Measurements from ENCODE around the gene SIGLEC8. TPM values are rescaled to one million over a fixed set of nuclear protein-coding genes. Genes with fewer than 3 reads are reported as not detected.
"Not testable (repeated sequence)": the region's sequence is repeated elsewhere in the genome, so short reads cannot be mapped to it uniquely, and the experiment has no call there.

Gene SIGLEC8
- total and polyA plus RNA-seq, 12 donors = 0.33 to 34.0 (median 5.5) TPM

DNA sequence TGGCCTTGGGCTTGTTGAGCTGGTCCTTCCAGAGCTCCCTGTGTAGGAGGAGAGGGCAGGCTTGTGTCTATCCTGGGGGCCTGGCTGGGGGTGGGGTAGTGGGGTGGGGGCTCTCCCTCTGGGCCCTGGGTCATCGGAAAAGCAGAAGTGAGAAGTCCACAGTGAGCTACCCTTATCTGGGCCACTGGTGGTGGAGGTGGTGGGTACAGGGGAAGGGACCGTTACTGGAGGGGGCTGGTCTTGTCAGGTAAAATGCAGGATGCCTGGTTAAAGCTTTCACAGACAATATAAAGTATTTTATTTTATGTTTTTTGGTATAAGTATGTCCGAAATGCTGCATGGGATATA is 40.5 kb downstream of the SIGLEC8 start:
- Histone ChIP-seq H3K9me3 (replicated peaks in 1 of 3) (no peaks in the 10 kb centered on the region), H3K27me3 (no peaks in the 10 kb centered on the region), H3K27ac (peak overlapping the region in 4 of 5 donors; percentile 7 to 87 (median 34)), H3K4me1 (replicated peaks in 1 of 2) (no peaks in the 10 kb centered on the region), H3K36me3 (replicated peaks in 1 of 2) (no peaks in the 10 kb centered on the region), H3K4me3 (no peak overlapping the region)
- TF ChIP-seq POLR2A (IDR thresholded peaks at IDR 0.05) = no peak
- TF ChIP-seq, protein P1, sequence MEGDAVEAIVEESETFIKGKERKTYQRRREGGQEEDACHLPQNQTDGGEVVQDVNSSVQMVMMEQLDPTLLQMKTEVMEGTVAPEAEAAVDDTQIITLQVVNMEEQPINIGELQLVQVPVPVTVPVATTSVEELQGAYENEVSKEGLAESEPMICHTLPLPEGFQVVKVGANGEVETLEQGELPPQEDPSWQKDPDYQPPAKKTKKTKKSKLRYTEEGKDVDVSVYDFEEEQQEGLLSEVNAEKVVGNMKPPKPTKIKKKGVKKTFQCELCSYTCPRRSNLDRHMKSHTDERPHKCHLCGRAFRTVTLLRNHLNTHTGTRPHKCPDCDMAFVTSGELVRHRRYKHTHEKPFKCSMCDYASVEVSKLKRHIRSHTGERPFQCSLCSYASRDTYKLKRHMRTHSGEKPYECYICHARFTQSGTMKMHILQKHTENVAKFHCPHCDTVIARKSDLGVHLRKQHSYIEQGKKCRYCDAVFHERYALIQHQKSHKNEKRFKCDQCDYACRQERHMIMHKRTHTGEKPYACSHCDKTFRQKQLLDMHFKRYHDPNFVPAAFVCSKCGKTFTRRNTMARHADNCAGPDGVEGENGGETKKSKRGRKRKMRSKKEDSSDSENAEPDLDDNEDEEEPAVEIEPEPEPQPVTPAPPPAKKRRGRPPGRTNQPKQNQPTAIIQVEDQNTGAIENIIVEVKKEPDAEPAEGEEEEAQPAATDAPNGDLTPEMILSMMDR (IDR thresholded peaks at IDR 0.05) = no peak
- WGBS, 4 donors = 60 to 73% (median 68%) methylated on average over 3 of the region's 3 CpGs
- DNase-seq = no peak
- intact Hi-C loops (cut with DNase I) = no loop called here

DNA sequence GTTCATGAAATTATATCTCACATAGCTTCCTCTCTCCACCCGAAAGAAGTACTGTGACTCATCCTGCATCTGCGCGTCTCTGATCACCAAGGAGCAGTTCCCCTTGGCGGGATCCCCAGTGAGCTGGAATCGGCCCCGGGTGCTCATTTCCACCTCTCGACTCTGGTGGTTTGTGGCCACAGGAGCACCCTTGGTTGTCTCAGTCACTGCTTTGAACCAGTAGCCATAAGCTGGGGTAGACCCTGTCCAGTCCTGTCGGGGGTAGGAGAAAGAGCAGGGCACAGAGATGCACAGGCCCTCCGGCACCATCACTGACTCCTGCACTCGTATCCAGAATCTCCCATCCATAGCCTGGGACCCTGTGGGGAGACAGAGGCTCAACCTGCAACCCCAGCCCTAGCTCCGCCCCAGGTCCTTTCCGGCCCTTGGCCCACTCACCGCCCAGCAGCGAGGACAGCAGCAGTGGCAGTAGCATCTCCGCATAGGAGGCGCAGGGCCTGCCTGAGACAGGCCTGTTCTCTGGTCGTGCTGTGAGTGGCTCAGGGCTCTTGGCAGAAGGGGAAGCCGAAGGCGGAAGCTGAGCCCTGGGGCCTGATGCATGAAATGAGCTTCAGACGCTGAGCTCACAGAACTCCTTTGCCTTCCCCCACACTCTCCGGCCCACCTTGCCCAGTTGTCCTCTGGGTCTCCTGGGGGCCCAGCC is 41.0 kb downstream of the SIGLEC8 start, which contains the start of gene SIGLEC10:
SIGLEC10 (minus strand) TSS at position 536 of the 703 bp plus-strand sequence; CDS start at position 475, 61 bp downstream.
- 51 to 74% (median 61%) methylated on average over 12 to 21 of the region's 21 CpGs for WGBS, 4 donors
- Histone ChIP-seq H3K27ac (peak within 1 kb of the TSS in 4 of 5 donors; percentile 7 to 87 (median 34)), H3K36me3 (replicated peaks in 1 of 2) (no peaks in the 10 kb centered on the region), H3K4me3 (peak within 1 kb of the TSS in 1 of 4 donors; percentile 15), H3K4me1 (replicated peaks in 1 of 2) (no peaks in the 10 kb centered on the region), H3K9me3 (replicated peaks in 1 of 3) (no peaks in the 10 kb centered on the region), H3K27me3 (no peaks in the 10 kb centered on the region)
- DNase-seq = peak in 5 of 7 donors; percentile 20 to 62 (median 52)
- TF ChIP-seq POLR2A (IDR thresholded peaks at IDR 0.05) = no peak
- TF ChIP-seq, protein P1 (IDR thresholded peaks at IDR 0.05) = no peak
- intact Hi-C loops (cut with DNase I) = no loop called here

DNA sequence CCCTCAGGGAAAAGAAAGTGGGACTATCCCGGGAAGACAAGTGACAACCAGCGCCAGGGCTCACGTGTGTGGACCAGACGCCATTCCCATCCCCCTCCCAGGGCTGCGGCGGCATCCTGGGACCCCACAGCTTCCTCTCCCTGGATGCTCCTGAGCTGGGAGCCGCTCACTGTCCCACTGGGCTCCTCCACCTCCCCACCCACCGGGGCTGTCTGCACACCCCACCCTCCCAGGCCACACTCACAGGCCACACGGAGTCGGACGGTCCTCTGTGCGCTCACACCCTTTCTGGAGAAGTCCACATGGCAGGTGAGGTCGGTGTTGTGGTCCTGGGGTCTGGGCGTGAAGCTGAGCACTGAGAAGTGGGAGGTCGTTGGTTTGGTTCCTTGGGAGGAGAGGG is 41.8 kb downstream of the SIGLEC8 start:
- H3K4me3 ChIP-seq = peak overlapping the region in 1 of 4 donors; percentile 15
- H3K9me3 ChIP-seq (replicated peaks in 1 of 3); H3K4me1 ChIP-seq (replicated peaks in 1 of 2); H3K27me3 ChIP-seq; H3K36me3 ChIP-seq (replicated peaks in 1 of 2); DNase-seq; intact Hi-C loops (cut with DNase I): not testable (repeated sequence)
- peak overlapping the region in 1 of 5 donors; percentile 87 for H3K27ac ChIP-seq
- 59 to 80% (median 76%) methylated on average over 3 to 15 of the region's 15 CpGs for WGBS, 4 donors

DNA sequence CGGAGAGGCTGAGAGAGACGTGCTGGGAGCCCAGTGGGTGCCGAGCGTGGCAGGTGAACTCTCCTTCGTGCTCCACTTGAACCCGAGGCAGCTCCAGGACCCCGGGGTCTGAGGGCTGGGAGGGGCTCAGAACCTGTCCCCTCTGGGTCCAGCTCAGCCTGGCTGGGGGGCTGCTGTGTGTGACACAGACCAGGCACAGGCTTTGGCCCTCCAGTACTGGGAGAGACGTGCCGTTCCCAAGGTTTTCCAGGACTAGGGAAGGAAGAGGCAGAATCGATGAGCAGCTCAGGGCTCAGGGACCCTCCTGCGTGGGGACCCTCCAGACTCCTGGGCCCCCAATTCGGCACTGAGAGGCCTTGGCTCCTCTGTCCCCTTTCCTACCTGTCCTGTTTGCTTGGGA is 43.1 kb downstream of the SIGLEC8 start:
- DNase-seq = no peak

More for the DNA sequence above, 43.1 kb downstream of the SIGLEC8 start:
- H3K27me3 ChIP-seq = no peaks in the 10 kb centered on the region
- WGBS, 4 donors = 77 to 94% (median 82%) methylated on average over 3 to 12 of the region's 12 CpGs
- no peak overlapping the region for H3K4me3 ChIP-seq
- TF ChIP-seq POLR2A (IDR thresholded peaks at IDR 0.05) = no peak
- TF ChIP-seq, protein P1 (IDR thresholded peaks at IDR 0.05) = no peak
- H3K27ac ChIP-seq = no peak overlapping the region
- intact Hi-C loops (cut with DNase I) = no loop called here
- no peaks in the 10 kb centered on the region for H3K9me3 ChIP-seq (replicated peaks in 1 of 3)
- H3K4me1 ChIP-seq (replicated peaks in 1 of 2) = no peaks in the 10 kb centered on the region
- H3K36me3 ChIP-seq (replicated peaks in 1 of 2) = no peaks in the 10 kb centered on the region
